Mesenchymal stem cell (in vitro differentiated cells and primary cell): Measurements from ENCODE around the gene HPGDS.

Experiments
- DNase-seq: peaks from one replicate; pipeline ENCODE4 v3.0.0-alpha.2; 2013
- H2AFZ ChIP-seq: one replicate; pipeline ENCODE4 v1.6.1; 2013; ENCODE audit warnings: low read depth, mild to moderate bottlenecking, control low read depth, inconsistent platforms, low read length, moderate library complexity
- H2AK5ac ChIP-seq: 2 replicates; pipeline ENCODE4 v1.6.1; 2013; ENCODE audit warnings: low read length, moderate library complexity, mild to moderate bottlenecking, inconsistent platforms; ENCODE audit not compliant: severe bottlenecking
- H2BK120ac ChIP-seq: one replicate; pipeline ENCODE4 v1.6.1; 2013; ENCODE audit warnings: low read depth, mild to moderate bottlenecking, inconsistent platforms, low read length, moderate library complexity
- H2BK12ac ChIP-seq, 2 experiments: one replicate each; pipeline ENCODE4 v1.6.1; 2013; ENCODE audit warnings: inconsistent platforms in 2 of 2, low read length in 2 of 2, mild to moderate bottlenecking in 2 of 2, moderate library complexity in 2 of 2, control low read depth in 1 of 2
- H2BK15ac ChIP-seq: one replicate; pipeline ENCODE4 v1.6.1; 2013; ENCODE audit warnings: mild to moderate bottlenecking, low read depth, inconsistent platforms; ENCODE audit not compliant: poor library complexity, severe bottlenecking
- H2BK5ac ChIP-seq: 2 replicates; pipeline ENCODE4 v1.6.1; 2013; ENCODE audit warnings: low read depth, mild to moderate bottlenecking, low read length, control low read depth, inconsistent platforms; ENCODE audit not compliant: poor library complexity, severe bottlenecking
- H3K14ac ChIP-seq, 2 experiments: one replicate each; pipeline ENCODE4 v1.6.1; 2013; ENCODE audit warnings: inconsistent platforms in 2 of 2, low read length in 2 of 2, control low read depth in 1 of 2, mild to moderate bottlenecking in 1 of 2, moderate library complexity in 1 of 2
- H3K18ac ChIP-seq, 2 experiments: one replicate each; pipeline ENCODE4 v1.6.1; 2013; ENCODE audit warnings: inconsistent platforms in 2 of 2, low read length in 2 of 2, control low read depth in 1 of 2, low read depth in 1 of 2, mild to moderate bottlenecking in 1 of 2
- H3K23ac ChIP-seq, 2 experiments: one replicate each; pipeline ENCODE4 v1.6.1; 2013; ENCODE audit warnings: inconsistent platforms in 2 of 2, low read length in 2 of 2, mild to moderate bottlenecking in 2 of 2, moderate library complexity in 2 of 2, control low read depth in 1 of 2
- H3K27ac ChIP-seq: 2 replicates; pipeline ENCODE4 v1.5.1; 2013; ENCODE audit warnings: mild to moderate bottlenecking, moderate library complexity, low read length, control low read depth, inconsistent platforms; ENCODE audit not compliant: poor library complexity, severe bottlenecking
- H3K27me3 ChIP-seq, 2 experiments: 2 replicates each; pipeline versions ENCODE4 v1.6.1 to v1.7.0; 2013; ENCODE audit warnings: low read length in 2 of 2, mild to moderate bottlenecking in 2 of 2, moderate library complexity in 2 of 2, control low read depth in 1 of 2, inconsistent platforms in 1 of 2; ENCODE audit not compliant: control insufficient read depth in 1 of 2, insufficient read depth in 1 of 2
- H3K36me3 ChIP-seq, 2 experiments: 2 replicates each; pipeline versions ENCODE4 v1.6.1 to v1.7.0; 2013; ENCODE audit warnings: low read length in 2 of 2, control low read depth in 1 of 2, inconsistent platforms in 1 of 2, low read depth in 1 of 2, mild to moderate bottlenecking in 1 of 2; ENCODE audit not compliant: insufficient read depth in 2 of 2, control insufficient read depth in 1 of 2
- H3K4ac ChIP-seq, 2 experiments: one replicate each; pipeline ENCODE4 v1.6.1; 2013; ENCODE audit warnings: inconsistent platforms in 2 of 2, low read length in 2 of 2, mild to moderate bottlenecking in 2 of 2, moderate library complexity in 2 of 2, control low read depth in 1 of 2, low read depth in 1 of 2
- H3K4me1 ChIP-seq: 2 replicates; pipeline ENCODE4 v1.6.1; 2013; ENCODE audit warnings: low read depth, low read length, control low read depth; ENCODE audit not compliant: control insufficient read depth, insufficient read depth
- H3K4me2 ChIP-seq: 2 replicates; pipeline ENCODE4 v1.6.1; 2013; ENCODE audit warnings: low read length, mild to moderate bottlenecking, inconsistent platforms; ENCODE audit not compliant: poor library complexity, severe bottlenecking
- H3K4me3 ChIP-seq, 2 experiments: 2 replicates each; pipeline versions ENCODE4 v1.5.1 to v1.7.0; 2013; ENCODE audit warnings: low read length in 2 of 2, mild to moderate bottlenecking in 2 of 2, control low read depth in 1 of 2, low read depth in 1 of 2; ENCODE audit not compliant: insufficient read depth in 1 of 2
- H3K79me1 ChIP-seq: replicated peaks from 2 replicates; pipeline ENCODE4 v1.6.1; 2013; ENCODE audit warnings: mild to moderate bottlenecking, control low read depth, low read length, inconsistent platforms; ENCODE audit not compliant: poor library complexity, severe bottlenecking
- H3K9ac ChIP-seq: 2 replicates; pipeline ENCODE4 v1.7.0; 2013; ENCODE audit warnings: mild to moderate bottlenecking, low read length, moderate library complexity
- H3K9me3 ChIP-seq: 2 replicates; pipeline ENCODE4 v1.7.0; 2013; ENCODE audit warnings: mild to moderate bottlenecking, low read length; ENCODE audit not compliant: control insufficient read depth
- H4K8ac ChIP-seq: one replicate; pipeline ENCODE4 v1.6.1; 2013; ENCODE audit warnings: inconsistent platforms, mild to moderate bottlenecking, low read length, moderate library complexity
- H4K91ac ChIP-seq: one replicate; pipeline ENCODE4 v1.6.1; 2013; ENCODE audit warnings: mild to moderate bottlenecking, low read length, inconsistent platforms

The HPGDS gene

GRCh38 chr4:94251094-94251493 is 91.5 kb downstream of the HPGDS start:
- Histone ChIP-seq H3K14ac (no peak overlapping the region), H2BK15ac (no peak overlapping the region), H3K9me3 (no peaks in the 10 kb centered on the region), H2AFZ (no peak overlapping the region), H3K4me1 (no peaks in the 10 kb centered on the region), H3K23ac (no peak overlapping the region), H2BK12ac (no peak overlapping the region), H4K8ac (no peak overlapping the region), H4K91ac (no peak overlapping the region), H3K18ac (no peak overlapping the region), H3K27me3 (no peaks in the 10 kb centered on the region), H2BK120ac (no peak overlapping the region), H3K4me3 (no peak overlapping the region), H2AK5ac (no peak overlapping the region), H3K9ac (no peak overlapping the region), H3K36me3 (peaks cover 4 to 84% of the 10 kb centered on the region in 2 experiments), H3K79me1 (peaks cover 10% of the 10 kb centered on the region), H3K4ac (no peak overlapping the region), H3K4me2 (no peak overlapping the region), H3K27ac (no peak overlapping the region), H2BK5ac (no peak overlapping the region)
- DNase-seq = no peak
